ENCODE measurements around the gene UBE2D2.

UBE2D2 gene

GRCh38 chr5:139663207-139664085 lies 102.3 kb downstream of the UBE2D2 start:
- DNase-seq, result no peak
- peaks cover 57% of the 10 kb centered on the region for H3K4me1 Mint-ChIP-seq
- H3K9me3 Mint-ChIP-seq, result no peaks in the 10 kb centered on the region
- H3K27ac Mint-ChIP-seq, result no peak overlapping the region
- H3K4me3 Mint-ChIP-seq, result no peak overlapping the region
- ATAC-seq, result no peak
- no peaks in the 10 kb centered on the region for H3K27me3 Mint-ChIP-seq

GRCh38 chr5:139664086-139664693 lies 103.1 kb downstream of the UBE2D2 start:
- DNase-seq (no peak), ATAC-seq (no peak)
- Mint-ChIP-seq H3K4me3 (no peak overlapping the region), H3K4me1 (peaks cover 57% of the 10 kb centered on the region), H3K9me3 (no peaks in the 10 kb centered on the region), H3K27ac (peak overlapping the region in 1 of 2 donors; percentile 12), H3K27me3 (no peaks in the 10 kb centered on the region)

- no peaks in the 10 kb centered on the region for H3K27me3 Mint-ChIP-seq
These were observed 103.7 kb downstream of the UBE2D2 start for GRCh38 chr5:139664727-139665351.

GRCh38 chr5:139665626-139666025 lies 104.5 kb downstream of the UBE2D2 start:
- peaks cover 70% of the 10 kb centered on the region for H3K4me1 Mint-ChIP-seq
- DNase-seq (no peak), ATAC-seq (no peak)
- no peaks in the 10 kb centered on the region for H3K27me3 Mint-ChIP-seq
- H3K4me3 Mint-ChIP-seq, result no peak overlapping the region
- H3K27ac Mint-ChIP-seq, result no peak overlapping the region
- H3K9me3 Mint-ChIP-seq, result no peaks in the 10 kb centered on the region

More at GRCh38 chr5:139664727-139665351, 103.7 kb downstream of the UBE2D2 start:
- Mint-ChIP-seq H3K9me3 (no peaks in the 10 kb centered on the region), H3K4me1 (peaks cover 63% of the 10 kb centered on the region), H3K27ac (no peak overlapping the region), H3K4me3 (no peak overlapping the region)
- DNase-seq (no peak), ATAC-seq (no peak)

GRCh38 chr5:139666551-139666950 lies 105.4 kb downstream of the UBE2D2 start:
- DNase-seq (no peak), ATAC-seq (no peak)
- H3K27me3 Mint-ChIP-seq, result no peaks in the 10 kb centered on the region
- H3K27ac Mint-ChIP-seq, result no peak overlapping the region
- H3K4me1 Mint-ChIP-seq, result peaks cover 76% of the 10 kb centered on the region
- no peaks in the 10 kb centered on the region for H3K9me3 Mint-ChIP-seq
- H3K4me3 Mint-ChIP-seq, result peak overlapping the region in 1 of 2 donors; percentile 38

- H3K27ac Mint-ChIP-seq, result no peak overlapping the region
- H3K4me3 Mint-ChIP-seq, result peak overlapping the region; percentile 68 to 79
- no peaks in the 10 kb centered on the region for H3K27me3 Mint-ChIP-seq
- no peaks in the 10 kb centered on the region for H3K9me3 Mint-ChIP-seq
- DNase-seq, result no peak
- peaks cover 80% of the 10 kb centered on the region for H3K4me1 Mint-ChIP-seq
- ATAC-seq, result peak; percentile 8
These were observed 106.0 kb downstream of the UBE2D2 start for GRCh38 chr5:139667001-139667729.

- Mint-ChIP-seq H3K27me3 (no peaks in the 10 kb centered on the region), H3K9me3 (no peaks in the 10 kb centered on the region), H3K4me1 (peaks cover 79% of the 10 kb centered on the region), H3K27ac (no peak overlapping the region), H3K4me3 (peak overlapping the region; percentile 68 to 79)
- ATAC-seq (no peak), DNase-seq (no peak)
These were observed 106.6 kb downstream of the UBE2D2 start for GRCh38 chr5:139667730-139668063.

GRCh38 chr5:139668064-139668880 lies 107.1 kb downstream of the UBE2D2 start:
- Mint-ChIP-seq H3K27me3 (no peaks in the 10 kb centered on the region), H3K27ac (peak overlapping the region; percentile 83 to 86), H3K9me3 (no peaks in the 10 kb centered on the region), H3K4me1 (peaks cover 73% of the 10 kb centered on the region), H3K4me3 (peak overlapping the region; percentile 78 to 87)
- ATAC-seq, result peak; percentile 53
- peak; percentile 49 to 54 for DNase-seq

GRCh38 chr5:139668924-139669661 lies 108.0 kb downstream of the UBE2D2 start:
- Mint-ChIP-seq H3K27ac (no peak overlapping the region), H3K4me1 (peaks cover 69% of the 10 kb centered on the region), H3K27me3 (no peaks in the 10 kb centered on the region), H3K9me3 (no peaks in the 10 kb centered on the region), H3K4me3 (peak overlapping the region; percentile 78 to 87)
- DNase-seq (no peak), ATAC-seq (no peak)

- DNase-seq (peak in 1 of 2 donors; percentile 28), ATAC-seq (peak; percentile 29)
- peaks cover 62% of the 10 kb centered on the region for H3K4me1 Mint-ChIP-seq
- H3K27me3 Mint-ChIP-seq, result no peaks in the 10 kb centered on the region
- peak overlapping the region; percentile 72 to 93 for H3K27ac Mint-ChIP-seq
- no peaks in the 10 kb centered on the region for H3K9me3 Mint-ChIP-seq
- H3K4me3 Mint-ChIP-seq, result peak overlapping the region; percentile 60 to 87
These were observed 108.7 kb downstream of the UBE2D2 start for GRCh38 chr5:139669662-139670368.

- H3K27me3 Mint-ChIP-seq, result no peaks in the 10 kb centered on the region
- ATAC-seq (peak; percentile 54), DNase-seq (peak in 1 of 2 donors; percentile 39)
- H3K9me3 Mint-ChIP-seq, result no peaks in the 10 kb centered on the region
- H3K4me1 Mint-ChIP-seq, result peaks cover 61% of the 10 kb centered on the region
- peak overlapping the region; percentile 72 to 93 for H3K27ac Mint-ChIP-seq
- H3K4me3 Mint-ChIP-seq, result peak overlapping the region; percentile 60 to 87
These were observed 109.4 kb downstream of the UBE2D2 start for GRCh38 chr5:139670369-139671095.

GRCh38 chr5:139671096-139671841 lies 110.1 kb downstream of the UBE2D2 start:
- peak overlapping the region in 1 of 2 donors; percentile 87 for H3K4me3 Mint-ChIP-seq
- DNase-seq (no peak), ATAC-seq (no peak)
- no peaks in the 10 kb centered on the region for H3K27me3 Mint-ChIP-seq
- no peaks in the 10 kb centered on the region for H3K9me3 Mint-ChIP-seq
- H3K4me1 Mint-ChIP-seq, result peaks cover 54% of the 10 kb centered on the region
- no peak overlapping the region for H3K27ac Mint-ChIP-seq

GRCh38 chr5:139675213-139675612 lies 114.1 kb downstream of the UBE2D2 start:
- Mint-ChIP-seq H3K4me1 (peaks cover 14% of the 10 kb centered on the region), H3K9me3 (no peaks in the 10 kb centered on the region), H3K4me3 (no peak overlapping the region), H3K27me3 (no peaks in the 10 kb centered on the region), H3K27ac (no peak overlapping the region)
- no peak for DNase-seq
- no peak for ATAC-seq
